SK-N-SH (cell line): ENCODE results near the gene ATP8B1.

Source experiments
- EP300 ChIP-seq, 2 experiments: IDR thresholded peaks; 2 replicates each; pipeline versions ENCODE4 v1.4.0 to v1.6.1; 2012; ENCODE audit warnings: borderline replicate concordance in 1 of 2, low read depth in 1 of 2, low read length in 1 of 2
- EZH2phosphoT487 ChIP-seq: fragments of 200-600 bp; sonication (generic); IDR thresholded peaks from 2 replicates; pipeline ENCODE4 v1.6.1; 2017; ENCODE audit warnings: low read depth, mixed run types, mild to moderate bottlenecking, antibody characterized with exemption, moderate library complexity, borderline replicate concordance
- IRF3 ChIP-seq: fragments of 150-350 bp; IDR thresholded peaks from 2 replicates; pipeline ENCODE4 v1.6.1; 2016; ENCODE audit warnings: mild to moderate bottlenecking, low read depth, low read length
- MXI1 ChIP-seq: IDR thresholded peaks from 2 replicates; pipeline ENCODE4 v1.6.1; 2012; ENCODE audit warnings: mild to moderate bottlenecking, low read depth, low read length, improper control_type of control experiment
- TF ChIP-seq, protein P1 (sequence below): fragments of 200-600 bp; sonication (generic); IDR thresholded peaks from 2 replicates; pipeline ENCODE4 v1.6.1; 2017; ENCODE audit warnings: antibody characterized with exemption, mild to moderate bottlenecking, moderate library complexity

GRCh38 chr18:57696271-57696670, 106.8 kb downstream of the ATP8B1 start:
- no peak for TF ChIP-seq MXI1
- TF ChIP-seq, protein P1, sequence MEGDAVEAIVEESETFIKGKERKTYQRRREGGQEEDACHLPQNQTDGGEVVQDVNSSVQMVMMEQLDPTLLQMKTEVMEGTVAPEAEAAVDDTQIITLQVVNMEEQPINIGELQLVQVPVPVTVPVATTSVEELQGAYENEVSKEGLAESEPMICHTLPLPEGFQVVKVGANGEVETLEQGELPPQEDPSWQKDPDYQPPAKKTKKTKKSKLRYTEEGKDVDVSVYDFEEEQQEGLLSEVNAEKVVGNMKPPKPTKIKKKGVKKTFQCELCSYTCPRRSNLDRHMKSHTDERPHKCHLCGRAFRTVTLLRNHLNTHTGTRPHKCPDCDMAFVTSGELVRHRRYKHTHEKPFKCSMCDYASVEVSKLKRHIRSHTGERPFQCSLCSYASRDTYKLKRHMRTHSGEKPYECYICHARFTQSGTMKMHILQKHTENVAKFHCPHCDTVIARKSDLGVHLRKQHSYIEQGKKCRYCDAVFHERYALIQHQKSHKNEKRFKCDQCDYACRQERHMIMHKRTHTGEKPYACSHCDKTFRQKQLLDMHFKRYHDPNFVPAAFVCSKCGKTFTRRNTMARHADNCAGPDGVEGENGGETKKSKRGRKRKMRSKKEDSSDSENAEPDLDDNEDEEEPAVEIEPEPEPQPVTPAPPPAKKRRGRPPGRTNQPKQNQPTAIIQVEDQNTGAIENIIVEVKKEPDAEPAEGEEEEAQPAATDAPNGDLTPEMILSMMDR = no peak
- no peak for TF ChIP-seq EZH2phosphoT487
- TF ChIP-seq EP300 (IDR thresholded peaks at IDR 0.05; ENCODE audit: borderline replicate concordance in 1 of 2, low read depth in 1 of 2, low read length in 1 of 2) = no peak
- TF ChIP-seq IRF3 = no peak
